Measurements from ENCODE around the gene EMC8.

EMC8 gene

DNA sequence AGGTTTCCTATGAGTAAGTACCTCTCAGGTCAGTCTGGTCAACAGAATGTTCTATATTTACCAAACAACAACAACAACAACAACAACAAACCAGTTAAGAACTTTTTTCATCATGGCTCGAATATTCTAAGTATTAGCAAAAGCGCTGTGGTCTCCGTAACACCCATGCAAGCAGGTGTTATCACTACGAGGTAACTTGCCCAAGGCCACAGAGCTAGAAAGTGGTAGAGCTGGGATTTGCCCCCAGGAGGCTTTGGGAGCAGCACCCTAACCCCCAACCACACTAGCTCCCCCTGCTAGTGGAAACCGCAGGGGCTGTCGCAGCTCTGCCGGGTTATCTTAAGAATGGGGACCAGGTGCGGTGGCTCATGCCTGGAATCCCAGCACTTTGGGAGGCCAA lies 24.5 kb downstream of the EMC8 start:
- no peak overlapping the region for H2AFZ ChIP-seq (ENCODE audit: low read depth, low read length, severe bottlenecking)
- H4K20me1 ChIP-seq (ENCODE audit: low read depth, low read length): no peaks in the 10 kb centered on the region
- H3K4me3 ChIP-seq (ENCODE audit: insufficient read depth, low read length, poor library complexity, severe bottlenecking): no peak overlapping the region
- 0 out of 2 replicates have a peak, but pooled peaks cover 4% of the 10 kb centered on the region for H3F3A ChIP-seq (ENCODE audit: insufficient read depth)
- H3K79me2 ChIP-seq (ENCODE audit: insufficient read depth, low read length): no peaks in the 10 kb centered on the region
- H3K27me3 ChIP-seq (ENCODE audit: low read length): no peaks in the 10 kb centered on the region
- no peak overlapping the region for H3K9ac ChIP-seq (ENCODE audit: low read length)
- H3K9me3 ChIP-seq (ENCODE audit: insufficient read depth, low read length): no peaks in the 10 kb centered on the region
- no peak overlapping the region for H3K27ac ChIP-seq (ENCODE audit: low read depth, low read length)
- no peak for TF ChIP-seq EZH2phosphoT487 (conservative IDR thresholded peaks at IDR 0.05; ENCODE audit: low read length)
- TF ChIP-seq, protein P1, sequence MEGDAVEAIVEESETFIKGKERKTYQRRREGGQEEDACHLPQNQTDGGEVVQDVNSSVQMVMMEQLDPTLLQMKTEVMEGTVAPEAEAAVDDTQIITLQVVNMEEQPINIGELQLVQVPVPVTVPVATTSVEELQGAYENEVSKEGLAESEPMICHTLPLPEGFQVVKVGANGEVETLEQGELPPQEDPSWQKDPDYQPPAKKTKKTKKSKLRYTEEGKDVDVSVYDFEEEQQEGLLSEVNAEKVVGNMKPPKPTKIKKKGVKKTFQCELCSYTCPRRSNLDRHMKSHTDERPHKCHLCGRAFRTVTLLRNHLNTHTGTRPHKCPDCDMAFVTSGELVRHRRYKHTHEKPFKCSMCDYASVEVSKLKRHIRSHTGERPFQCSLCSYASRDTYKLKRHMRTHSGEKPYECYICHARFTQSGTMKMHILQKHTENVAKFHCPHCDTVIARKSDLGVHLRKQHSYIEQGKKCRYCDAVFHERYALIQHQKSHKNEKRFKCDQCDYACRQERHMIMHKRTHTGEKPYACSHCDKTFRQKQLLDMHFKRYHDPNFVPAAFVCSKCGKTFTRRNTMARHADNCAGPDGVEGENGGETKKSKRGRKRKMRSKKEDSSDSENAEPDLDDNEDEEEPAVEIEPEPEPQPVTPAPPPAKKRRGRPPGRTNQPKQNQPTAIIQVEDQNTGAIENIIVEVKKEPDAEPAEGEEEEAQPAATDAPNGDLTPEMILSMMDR (IDR thresholded peaks at IDR 0.05; ENCODE audit: insufficient read depth, low read length, poor library complexity, severe bottlenecking): no peak
- no peak overlapping the region for H3K4me2 ChIP-seq (ENCODE audit: low read depth, low read length, poor library complexity, severe bottlenecking)
- 0 out of 2 replicates have a peak, but pooled peaks cover 4% of the 10 kb centered on the region for H3K36me3 ChIP-seq (ENCODE audit: low read length)
- H3K9me2 ChIP-seq (replicated peaks; ENCODE audit: insufficient read depth, low read length): no peaks in the 10 kb centered on the region

DNA sequence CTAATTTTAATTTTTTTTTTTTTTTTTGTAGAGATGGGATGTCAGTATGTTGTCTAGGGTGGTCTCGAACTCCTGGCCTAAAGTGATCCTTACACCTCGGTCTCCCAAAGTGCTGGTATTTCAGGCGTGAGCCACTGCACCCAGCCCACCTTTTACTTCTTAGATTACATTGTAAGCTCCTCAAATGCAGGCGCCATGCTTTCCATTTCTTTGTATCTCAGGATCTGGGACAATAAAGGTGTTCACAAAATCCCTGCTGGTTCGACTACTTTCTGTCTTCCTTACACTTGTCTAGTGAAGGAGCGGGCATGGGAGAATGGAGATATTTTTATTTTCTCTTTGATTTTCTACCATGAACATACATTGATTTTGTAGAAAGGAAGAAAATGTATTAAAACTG lies 25.2 kb downstream of the EMC8 start:
- 0 out of 2 replicates have a peak, but pooled peaks cover 4% of the 10 kb centered on the region for H3F3A ChIP-seq (ENCODE audit: insufficient read depth)
- no peaks in the 10 kb centered on the region for H3K9me2 ChIP-seq (replicated peaks; ENCODE audit: insufficient read depth, low read length)
- no peak overlapping the region for H3K4me2 ChIP-seq (ENCODE audit: low read depth, low read length, poor library complexity, severe bottlenecking)
- no peaks in the 10 kb centered on the region for H3K27me3 ChIP-seq (ENCODE audit: low read length)
- H3K36me3 ChIP-seq (ENCODE audit: low read length): 0 out of 2 replicates have a peak, but pooled peaks cover 4% of the 10 kb centered on the region
- H3K27ac ChIP-seq (ENCODE audit: low read depth, low read length): no peak overlapping the region
- no peak overlapping the region for H2AFZ ChIP-seq (ENCODE audit: low read depth, low read length, severe bottlenecking)
- no peak overlapping the region for H3K9ac ChIP-seq (ENCODE audit: low read length)
- TF ChIP-seq, protein P1 (IDR thresholded peaks at IDR 0.05; ENCODE audit: insufficient read depth, low read length, poor library complexity, severe bottlenecking): no peak
- no peak for TF ChIP-seq EZH2phosphoT487 (conservative IDR thresholded peaks at IDR 0.05; ENCODE audit: low read length)
- no peak overlapping the region for H3K4me3 ChIP-seq (ENCODE audit: insufficient read depth, low read length, poor library complexity, severe bottlenecking)
- H4K20me1 ChIP-seq (ENCODE audit: low read depth, low read length): no peaks in the 10 kb centered on the region
- no peaks in the 10 kb centered on the region for H3K9me3 ChIP-seq (ENCODE audit: insufficient read depth, low read length)
- H3K79me2 ChIP-seq (ENCODE audit: insufficient read depth, low read length): no peaks in the 10 kb centered on the region

DNA sequence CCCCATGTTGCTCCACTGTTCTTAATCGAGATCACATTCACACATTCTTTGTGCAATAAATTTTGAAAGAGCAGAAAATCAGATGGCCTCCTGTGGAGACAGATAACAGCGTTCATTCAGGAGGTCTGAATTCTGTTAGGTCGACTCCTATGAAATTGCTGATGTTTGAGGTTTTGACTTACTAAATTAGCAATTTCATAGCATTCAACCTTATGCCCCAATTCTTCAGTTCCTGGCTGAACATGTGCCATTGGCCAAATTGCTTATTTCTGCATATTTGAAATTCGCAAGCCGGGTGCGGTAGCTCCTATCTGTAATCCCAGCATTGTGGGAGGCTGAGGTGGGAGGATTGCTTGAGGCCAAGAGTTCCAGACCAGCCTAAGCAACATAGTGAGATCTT lies 26.3 kb downstream of the EMC8 start:
- Histone ChIP-seq H3K36me3 (ENCODE audit: low read length) (no peaks in the 10 kb centered on the region), H3K4me3 (ENCODE audit: insufficient read depth, low read length, poor library complexity, severe bottlenecking) (no peak overlapping the region), H3F3A (ENCODE audit: insufficient read depth) (no peaks in the 10 kb centered on the region), H3K27ac (ENCODE audit: low read depth, low read length) (no peak overlapping the region), H3K4me2 (ENCODE audit: low read depth, low read length, poor library complexity, severe bottlenecking) (no peak overlapping the region), H2AFZ (ENCODE audit: low read depth, low read length, severe bottlenecking) (no peak overlapping the region), H3K9ac (ENCODE audit: low read length) (no peak overlapping the region), H4K20me1 (ENCODE audit: low read depth, low read length) (no peaks in the 10 kb centered on the region), H3K79me2 (ENCODE audit: insufficient read depth, low read length) (no peaks in the 10 kb centered on the region), H3K9me3 (ENCODE audit: insufficient read depth, low read length) (no peaks in the 10 kb centered on the region), H3K27me3 (ENCODE audit: low read length) (no peaks in the 10 kb centered on the region), H3K9me2 (replicated peaks; ENCODE audit: insufficient read depth, low read length) (no peaks in the 10 kb centered on the region)
- TF ChIP-seq, protein P1 (IDR thresholded peaks at IDR 0.05; ENCODE audit: insufficient read depth, low read length, poor library complexity, severe bottlenecking): no peak
